ENCODE results near the gene CRLF1. TPM values are rescaled to one million over a fixed set of nuclear protein-coding genes. Genes with fewer than 3 reads are reported as not detected.

CRLF1 gene
- total RNA-seq, 1 experiment from 2014 or later = 0.46 TPM

DNA sequence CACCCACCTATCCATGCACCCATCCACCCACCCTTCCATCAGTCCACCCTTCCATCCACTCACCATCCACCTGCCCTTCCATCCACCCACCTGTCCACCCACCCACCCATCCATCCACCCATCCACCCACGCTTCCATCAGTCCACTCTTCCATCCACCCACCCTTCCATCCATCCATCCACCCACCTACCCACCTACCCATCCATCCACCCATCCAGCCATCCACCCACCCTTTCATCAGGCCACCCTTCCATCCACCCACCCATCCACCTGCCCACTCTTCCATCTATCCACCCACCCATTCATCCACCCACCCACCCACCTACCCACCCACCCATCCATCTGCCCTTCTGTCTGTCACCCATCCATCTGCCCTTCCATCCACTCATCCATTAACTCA, 47.3 kb upstream of the CRLF1 start:
- H3K4me3 ChIP-seq = no peak overlapping the region
- CTCF ChIA-PET = no interaction called here
- POLR2A ChIA-PET (ENCODE audit: unreplicated experiment) = no interaction called here
- no peaks in the 10 kb centered on the region for H3K27me3 ChIP-seq (ENCODE audit: insufficient read depth, low read depth)
- peaks cover 23% of the 10 kb centered on the region for H4K20me1 ChIP-seq (ENCODE audit: insufficient read depth)
- no peaks in the 10 kb centered on the region for H3K79me2 ChIP-seq (ENCODE audit: low read depth)
- BruUV-seq (replicated peaks) = no TSS peak
- no peaks in the 10 kb centered on the region for H3K4me1 ChIP-seq (replicated peaks; ENCODE audit: insufficient read depth)
- H3K9me3 ChIP-seq (ENCODE audit: insufficient read depth, low read depth) = no peaks in the 10 kb centered on the region
- intact Hi-C loops (cut with micrococcal nuclease; ENCODE audit: unreplicated experiment) = no loop called here
- TF ChIP-seq, protein P1, sequence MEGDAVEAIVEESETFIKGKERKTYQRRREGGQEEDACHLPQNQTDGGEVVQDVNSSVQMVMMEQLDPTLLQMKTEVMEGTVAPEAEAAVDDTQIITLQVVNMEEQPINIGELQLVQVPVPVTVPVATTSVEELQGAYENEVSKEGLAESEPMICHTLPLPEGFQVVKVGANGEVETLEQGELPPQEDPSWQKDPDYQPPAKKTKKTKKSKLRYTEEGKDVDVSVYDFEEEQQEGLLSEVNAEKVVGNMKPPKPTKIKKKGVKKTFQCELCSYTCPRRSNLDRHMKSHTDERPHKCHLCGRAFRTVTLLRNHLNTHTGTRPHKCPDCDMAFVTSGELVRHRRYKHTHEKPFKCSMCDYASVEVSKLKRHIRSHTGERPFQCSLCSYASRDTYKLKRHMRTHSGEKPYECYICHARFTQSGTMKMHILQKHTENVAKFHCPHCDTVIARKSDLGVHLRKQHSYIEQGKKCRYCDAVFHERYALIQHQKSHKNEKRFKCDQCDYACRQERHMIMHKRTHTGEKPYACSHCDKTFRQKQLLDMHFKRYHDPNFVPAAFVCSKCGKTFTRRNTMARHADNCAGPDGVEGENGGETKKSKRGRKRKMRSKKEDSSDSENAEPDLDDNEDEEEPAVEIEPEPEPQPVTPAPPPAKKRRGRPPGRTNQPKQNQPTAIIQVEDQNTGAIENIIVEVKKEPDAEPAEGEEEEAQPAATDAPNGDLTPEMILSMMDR (conservative IDR thresholded peaks at IDR 0.05) = no peak
- no peak for TF ChIP-seq EZH2 (IDR thresholded peaks at IDR 0.05; ENCODE audit: low read depth)
- H3K4me2 ChIP-seq = no peak overlapping the region
- no peaks in the 10 kb centered on the region for H3K9me2 ChIP-seq (ENCODE audit: insufficient read depth)
- no peaks in the 10 kb centered on the region for H3F3A ChIP-seq (ENCODE audit: insufficient read depth, low read depth)
- no peaks in the 10 kb centered on the region for H3K36me3 ChIP-seq (ENCODE audit: low read depth)
- no peak overlapping the region for H3K27ac ChIP-seq
- DNase-seq = peak in 1 of 2 experiments; percentile 24
- H2AFZ ChIP-seq = no peak overlapping the region

DNA sequence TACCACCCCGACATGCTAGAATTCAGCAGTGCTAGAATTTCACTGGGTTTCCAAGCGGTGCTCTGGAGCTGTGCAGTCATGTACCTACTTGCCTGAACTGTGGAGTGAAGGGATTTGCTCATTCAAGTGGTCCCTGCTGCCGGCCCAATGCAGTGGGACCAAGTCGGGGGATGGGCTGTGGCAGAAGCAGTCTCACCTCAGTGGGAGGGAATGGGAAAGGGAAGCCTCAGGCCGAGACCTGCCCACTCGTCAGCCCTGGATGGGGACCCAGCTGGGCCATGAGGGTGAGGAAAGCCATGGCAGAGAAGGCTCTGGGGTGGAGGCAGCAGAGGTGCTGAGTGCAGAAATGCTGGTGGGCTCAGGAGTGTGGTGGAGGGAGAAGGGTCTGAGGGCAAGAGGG, 45.1 kb upstream of the CRLF1 start:
- ChIA-PET POLR2A (ENCODE audit: unreplicated experiment) (no interaction called here), CTCF (no interaction called here)
- H3K27ac ChIP-seq = no peak overlapping the region
- TF ChIP-seq EZH2 (IDR thresholded peaks at IDR 0.05; ENCODE audit: low read depth) = no peak
- TF ChIP-seq, protein P1 (conservative IDR thresholded peaks at IDR 0.05) = no peak
- no peaks in the 10 kb centered on the region for H3K27me3 ChIP-seq (ENCODE audit: insufficient read depth, low read depth)
- H3K4me3 ChIP-seq = no peak overlapping the region
- H3K9me3 ChIP-seq (ENCODE audit: insufficient read depth, low read depth) = no peaks in the 10 kb centered on the region
- no peaks in the 10 kb centered on the region for H3K79me2 ChIP-seq (ENCODE audit: low read depth)
- intact Hi-C loops (cut with micrococcal nuclease; ENCODE audit: unreplicated experiment) = no loop called here
- H4K20me1 ChIP-seq (ENCODE audit: insufficient read depth) = peaks cover 24% of the 10 kb centered on the region
- H2AFZ ChIP-seq = no peak overlapping the region
- H3F3A ChIP-seq (ENCODE audit: insufficient read depth, low read depth) = no peaks in the 10 kb centered on the region
- H3K36me3 ChIP-seq (ENCODE audit: low read depth) = no peaks in the 10 kb centered on the region
- BruUV-seq (replicated peaks) = no TSS peak
- no peaks in the 10 kb centered on the region for H3K4me1 ChIP-seq (replicated peaks; ENCODE audit: insufficient read depth)
- H3K9me2 ChIP-seq (ENCODE audit: insufficient read depth) = no peaks in the 10 kb centered on the region
- no peak for DNase-seq
- no peak overlapping the region for H3K4me2 ChIP-seq

DNA sequence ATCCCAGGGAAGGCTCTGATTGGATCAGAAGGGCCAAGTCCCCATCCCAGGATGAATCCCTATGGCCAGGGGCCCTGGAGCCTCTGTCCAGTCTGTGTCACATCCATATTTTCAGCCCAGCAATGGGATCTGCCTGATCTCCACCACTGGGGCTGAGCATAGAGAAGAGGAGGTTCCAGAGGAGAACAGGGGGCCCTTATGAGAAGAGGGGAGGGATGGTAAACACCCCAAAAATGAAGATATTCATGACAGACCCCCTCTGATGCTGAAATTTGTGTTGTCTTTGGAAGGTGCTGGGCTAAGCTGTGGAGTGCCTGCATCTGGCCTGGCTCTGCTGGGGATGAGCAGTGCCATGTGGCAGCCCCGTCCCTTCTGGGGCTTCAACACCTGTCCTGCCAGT, 44.7 kb upstream of the CRLF1 start:
- H3K27ac ChIP-seq = no peak overlapping the region
- no peak overlapping the region for H2AFZ ChIP-seq
- no peak overlapping the region for H3K4me2 ChIP-seq
- ChIA-PET CTCF (no interaction called here), POLR2A (ENCODE audit: unreplicated experiment) (interaction anchor here (0.6 kb wide), 1 partner anchor 63 kb away, joined by 3 read pairs; no protein-coding TSS in a partner anchor)
- peaks cover 24% of the 10 kb centered on the region for H4K20me1 ChIP-seq (ENCODE audit: insufficient read depth)
- no peaks in the 10 kb centered on the region for H3K9me3 ChIP-seq (ENCODE audit: insufficient read depth, low read depth)
- no peaks in the 10 kb centered on the region for H3K36me3 ChIP-seq (ENCODE audit: low read depth)
- TF ChIP-seq, protein P1 (conservative IDR thresholded peaks at IDR 0.05) = no peak
- no peak for TF ChIP-seq EZH2 (IDR thresholded peaks at IDR 0.05; ENCODE audit: low read depth)
- no TSS peak for BruUV-seq (replicated peaks)
- H3K9me2 ChIP-seq (ENCODE audit: insufficient read depth) = no peaks in the 10 kb centered on the region
- H3K79me2 ChIP-seq (ENCODE audit: low read depth) = no peaks in the 10 kb centered on the region
- no peaks in the 10 kb centered on the region for H3F3A ChIP-seq (ENCODE audit: insufficient read depth, low read depth)
- no peaks in the 10 kb centered on the region for H3K27me3 ChIP-seq (ENCODE audit: insufficient read depth, low read depth)
- H3K4me3 ChIP-seq = no peak overlapping the region
- DNase-seq = no peak
- H3K4me1 ChIP-seq (replicated peaks; ENCODE audit: insufficient read depth) = no peaks in the 10 kb centered on the region
- intact Hi-C loops (cut with micrococcal nuclease; ENCODE audit: unreplicated experiment) = no loop called here

Data from PC-9 (cell line).